ENCODE measurements around the gene FOXC1. TPM values are rescaled to one million over a fixed set of nuclear protein-coding genes. Genes with fewer than 3 reads are reported as not detected.

The FOXC1 gene
- 5.5 to 10.2 TPM (median 9.4 TPM) in 5 replicates for total RNA-seq (2022; extraction: Qiagen RNA extraction; ENCODE audit: low read depth)

DNA sequence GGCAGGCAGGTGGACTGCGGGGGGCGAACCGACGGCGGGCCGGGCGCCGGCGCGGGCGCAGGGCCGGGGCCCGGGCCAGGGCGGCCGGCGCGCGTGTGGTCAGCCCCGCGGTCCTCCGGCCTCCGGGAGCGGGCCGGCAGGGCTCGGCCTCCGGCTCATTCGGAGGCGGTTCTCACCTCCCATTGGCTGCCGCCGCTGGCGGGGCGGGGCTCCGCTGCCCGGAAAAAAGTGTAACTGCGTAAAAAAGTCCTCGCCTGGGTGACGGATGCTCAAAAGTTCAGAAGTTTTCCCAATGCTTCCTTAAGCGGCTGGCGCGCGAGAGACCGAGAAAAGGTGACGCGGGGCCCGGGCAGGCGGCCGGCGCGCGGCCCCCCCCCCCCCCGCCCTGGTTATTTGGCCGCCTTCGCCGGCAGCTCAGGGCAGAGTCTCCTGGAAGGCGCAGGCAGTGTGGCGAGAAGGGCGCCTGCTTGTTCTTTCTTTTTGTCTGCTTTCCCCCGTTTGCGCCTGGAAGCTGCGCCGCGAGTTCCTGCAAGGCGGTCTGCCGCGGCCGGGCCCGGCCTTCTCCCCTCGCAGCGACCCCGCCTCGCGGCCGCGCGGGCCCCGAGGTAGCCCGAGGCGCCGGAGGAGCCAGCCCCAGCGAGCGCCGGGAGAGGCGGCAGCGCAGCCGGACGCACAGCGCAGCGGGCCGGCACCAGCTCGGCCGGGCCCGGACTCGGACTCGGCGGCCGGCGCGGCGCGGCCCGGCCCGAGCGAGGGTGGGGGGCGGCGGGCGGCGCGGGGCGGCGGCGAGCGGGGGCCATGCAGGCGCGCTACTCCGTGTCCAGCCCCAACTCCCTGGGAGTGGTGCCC lies at the start of gene FOXC1:
FOXC1 (plus strand) TSS at position 268 of the 849 bp plus-strand sequence; CDS start at position 799, 531 bp downstream.

Other genes starting within 250 kb of the FOXC1 start
- 18.5 to 28.8 TPM (median 27.8 TPM) in 5 replicates for gene FOXF2, start 220.3 kb upstream of the FOXC1 start, total RNA-seq (2022; extraction: Qiagen RNA extraction; ENCODE audit: low read depth)